GM08714 (cell line): ENCODE results near the gene BIRC5.
"Not testable (repeated sequence)": the region's sequence is repeated elsewhere in the genome, so short reads cannot be mapped to it uniquely, and the experiment has no call there.

Experiments used
- H3K4me3 ChIP-seq: fragments of 200-500 bp; sonication (Bioruptor generic); 2 replicates; pipeline ENCODE4 v1.5.1; 2014; ENCODE audit warnings: mild to moderate bottlenecking, low read length, inconsistent platforms
- ZNF274 ChIP-seq: IDR thresholded peaks from 2 replicates; pipeline ENCODE4 v1.6.1; 2012; ENCODE audit warnings: mild to moderate bottlenecking, low read depth, low read length

BIRC5 gene

DNA sequence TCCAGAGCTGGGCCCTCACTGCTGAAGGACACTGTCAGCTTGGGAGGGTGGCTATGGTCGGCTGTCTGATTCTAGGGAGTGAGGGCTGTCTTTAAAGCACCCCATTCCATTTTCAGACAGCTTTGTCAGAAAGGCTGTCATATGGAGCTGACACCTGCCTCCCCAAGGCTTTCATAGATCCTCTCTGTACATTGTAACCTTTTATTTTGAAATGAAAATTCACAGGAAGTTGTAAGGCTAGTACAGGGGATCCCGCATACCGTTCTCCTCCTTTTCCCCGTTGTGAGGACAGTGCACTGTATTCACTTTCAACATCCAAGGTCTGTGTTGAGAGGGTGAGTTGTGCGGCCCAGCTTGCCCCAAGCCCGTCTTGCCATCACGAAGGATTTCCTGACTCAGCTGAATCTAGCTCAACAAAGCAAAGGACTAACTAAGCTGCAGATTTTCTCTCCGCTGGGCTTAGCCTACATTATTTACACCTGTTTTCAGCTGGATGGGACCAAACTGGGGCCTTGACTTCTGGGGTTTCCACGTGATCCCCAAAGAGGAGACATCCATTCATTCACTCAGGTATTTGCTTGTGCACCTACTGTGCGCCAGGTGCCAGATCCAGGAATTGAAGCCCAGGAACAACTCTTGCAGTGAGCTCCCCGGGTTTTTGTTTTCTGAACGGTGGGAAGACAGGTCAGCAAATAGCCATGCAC, 12.2 kb downstream of the BIRC5 start:
- no peak for TF ChIP-seq ZNF274
- H3K4me3 ChIP-seq: no peak overlapping the region

DNA sequence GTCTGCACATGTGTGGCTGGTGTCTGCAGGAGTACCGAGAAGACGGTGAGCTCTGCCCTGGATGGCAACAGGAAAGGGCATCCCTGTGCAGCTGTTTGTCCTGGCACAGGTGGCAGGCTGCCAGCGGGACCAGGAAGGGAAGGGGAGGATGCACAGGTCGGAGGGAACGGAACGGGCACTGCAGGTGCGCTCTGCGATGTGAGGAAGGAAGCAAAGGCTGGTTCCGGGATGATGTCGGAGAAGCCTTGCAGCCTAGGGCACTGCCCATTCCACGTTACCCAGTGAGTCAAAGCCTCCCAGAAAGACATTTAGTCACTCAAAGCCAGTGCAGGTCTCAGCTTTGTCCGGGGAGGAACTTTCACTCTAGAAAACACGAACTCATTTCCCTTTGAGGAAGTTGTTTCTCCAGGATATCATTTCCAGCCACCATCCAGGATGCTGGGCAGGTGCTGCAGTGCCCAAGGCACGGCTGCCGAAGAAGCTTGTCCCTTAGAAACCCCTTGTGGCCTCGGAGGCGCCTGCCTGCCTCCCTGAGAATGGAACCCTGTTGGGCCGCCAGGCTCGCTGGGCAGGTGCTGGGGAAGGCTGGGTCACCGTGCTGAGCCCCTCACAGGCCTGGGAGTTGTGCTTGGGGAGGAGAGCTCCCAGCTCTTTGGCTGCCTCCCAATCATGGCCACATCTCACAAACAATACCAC, 12.9 kb downstream of the BIRC5 start:
- H3K4me3 ChIP-seq: no peak overlapping the region
- no peak for TF ChIP-seq ZNF274

DNA sequence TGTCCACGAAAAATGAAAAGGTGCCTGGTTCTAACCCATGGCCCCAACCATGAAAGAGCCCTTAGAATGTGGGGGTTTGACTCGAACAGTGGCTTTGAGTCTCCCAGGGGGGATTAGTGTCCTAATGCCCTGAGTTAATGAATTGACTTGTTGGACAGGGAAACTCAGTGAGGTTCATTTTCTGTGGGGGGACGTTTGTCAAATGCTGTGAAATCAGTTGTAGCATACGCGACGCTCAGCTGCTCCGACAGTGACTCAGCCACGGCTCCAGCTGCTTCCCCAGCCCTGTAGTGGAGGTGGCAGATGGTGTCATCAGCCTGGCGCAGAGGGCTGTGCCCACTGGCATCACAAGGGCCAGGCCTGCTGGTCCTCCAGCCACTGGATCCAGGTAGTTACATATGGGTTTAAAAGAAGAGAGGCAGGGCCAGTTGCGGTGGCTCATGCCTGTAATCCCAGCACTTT, 13.4 kb downstream of the BIRC5 start:
- no peak for TF ChIP-seq ZNF274
- no peak overlapping the region for H3K4me3 ChIP-seq

DNA sequence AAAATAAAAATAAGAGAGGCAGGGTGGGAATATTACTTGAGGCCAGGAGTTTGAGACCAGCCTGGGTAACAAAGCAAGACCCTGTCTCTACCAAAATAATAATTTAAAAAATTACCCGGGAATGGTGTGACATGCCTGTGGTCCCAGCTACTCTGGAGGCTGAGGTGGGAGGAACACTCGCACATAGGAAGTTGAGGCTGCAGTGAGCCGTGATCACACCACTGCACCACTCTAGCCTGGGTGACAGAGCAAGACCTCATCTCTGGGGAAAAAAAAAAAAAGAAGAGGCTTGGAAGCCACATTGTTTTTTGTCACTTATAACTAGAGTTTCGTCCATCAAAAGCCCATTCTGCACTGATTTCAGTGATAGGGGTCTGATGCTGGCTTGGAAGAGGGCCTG, 14.1 kb downstream of the BIRC5 start:
- no peak for TF ChIP-seq ZNF274
- H3K4me3 ChIP-seq: no peak overlapping the region

DNA sequence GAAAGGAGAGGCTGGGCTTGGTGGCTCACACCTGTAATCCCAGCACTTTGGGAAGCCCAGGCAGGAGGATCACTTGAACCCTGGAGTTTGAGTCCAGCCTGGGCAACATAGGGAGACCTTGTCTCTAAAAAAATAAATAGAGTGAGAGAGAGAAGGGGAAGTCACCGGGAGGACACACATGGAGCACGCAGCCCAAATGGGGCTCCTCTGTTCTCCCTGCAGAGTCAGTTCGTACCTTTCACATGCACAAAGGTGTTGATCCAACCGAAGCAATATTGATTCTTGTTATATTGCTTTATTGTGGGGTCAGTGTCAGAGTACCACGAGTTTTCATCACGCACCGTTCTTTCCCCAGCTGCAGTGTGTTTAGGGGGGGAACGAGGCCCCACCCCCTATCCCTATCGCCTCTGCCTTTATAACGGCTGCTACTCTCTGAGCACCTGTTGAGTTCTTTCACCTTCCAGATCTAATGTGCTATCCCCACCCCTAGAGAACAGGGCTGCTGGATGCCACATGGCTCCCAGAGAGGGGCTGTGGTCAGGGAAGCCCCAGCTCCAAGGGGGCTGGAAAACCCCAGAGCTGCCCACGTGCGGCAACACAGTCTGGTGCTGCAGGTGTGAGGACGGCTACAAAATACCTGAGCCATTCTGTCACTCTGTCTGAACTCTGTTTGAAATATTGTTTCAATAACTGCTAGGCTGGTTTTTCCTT, 16.4 kb downstream of the BIRC5 start:
- TF ChIP-seq ZNF274: no peak
- no peak overlapping the region for H3K4me3 ChIP-seq

DNA sequence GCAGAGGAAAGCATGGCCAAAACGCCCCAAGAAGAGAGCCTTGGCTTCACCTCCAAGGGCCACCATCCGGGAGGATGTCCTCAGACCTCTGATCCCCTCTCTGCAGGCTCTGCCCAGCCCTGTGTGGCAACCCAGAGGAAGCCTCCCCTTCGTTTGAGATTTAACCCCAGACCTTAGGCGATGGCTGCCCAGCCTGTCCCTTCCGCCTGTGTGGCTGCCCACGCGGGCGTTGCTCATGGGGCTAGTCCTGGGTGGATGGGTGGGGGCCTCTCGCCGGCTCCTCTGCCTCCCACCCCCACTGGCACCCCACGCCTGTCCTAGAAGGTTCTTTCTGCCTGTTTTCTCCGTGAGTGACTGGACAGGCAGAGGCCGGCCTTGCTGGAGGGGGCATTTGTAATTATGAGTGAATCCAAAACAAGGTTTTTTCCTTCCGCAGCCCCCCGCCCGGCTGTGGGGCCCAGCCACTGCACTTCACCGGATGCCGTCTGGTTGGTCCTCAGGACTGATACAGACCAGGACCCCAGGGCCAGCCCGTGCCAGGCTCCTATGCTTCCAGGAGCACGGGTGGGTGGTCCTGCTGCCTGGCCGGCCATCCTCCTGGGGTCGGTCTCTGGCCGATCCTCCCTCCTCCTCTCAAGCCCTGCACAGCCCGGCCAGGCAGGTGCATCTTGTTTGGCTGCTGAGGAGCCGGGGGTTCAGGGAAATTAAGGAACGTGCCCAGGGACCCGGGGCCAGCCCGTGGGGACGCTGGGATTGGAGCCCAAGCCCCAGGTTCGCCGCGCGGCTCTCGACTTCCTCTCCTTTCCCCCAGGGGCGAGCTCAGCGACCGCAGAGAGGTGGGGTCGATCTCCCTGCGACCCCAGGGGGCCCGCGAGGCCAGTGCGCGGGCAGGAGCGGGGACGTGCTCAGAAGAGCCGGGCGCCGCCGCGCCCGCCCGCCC, 17.2 kb downstream of the BIRC5 start, which contains the start of gene TMEM235:
Gene TMEM235, plus strand, starts transcription at position 636 of the 940 bp plus-strand sequence. CDS start 393 bp downstream, outside the sequence.
- TF ChIP-seq ZNF274: no peak
- no peak within 1 kb of the TSS for H3K4me3 ChIP-seq

DNA sequence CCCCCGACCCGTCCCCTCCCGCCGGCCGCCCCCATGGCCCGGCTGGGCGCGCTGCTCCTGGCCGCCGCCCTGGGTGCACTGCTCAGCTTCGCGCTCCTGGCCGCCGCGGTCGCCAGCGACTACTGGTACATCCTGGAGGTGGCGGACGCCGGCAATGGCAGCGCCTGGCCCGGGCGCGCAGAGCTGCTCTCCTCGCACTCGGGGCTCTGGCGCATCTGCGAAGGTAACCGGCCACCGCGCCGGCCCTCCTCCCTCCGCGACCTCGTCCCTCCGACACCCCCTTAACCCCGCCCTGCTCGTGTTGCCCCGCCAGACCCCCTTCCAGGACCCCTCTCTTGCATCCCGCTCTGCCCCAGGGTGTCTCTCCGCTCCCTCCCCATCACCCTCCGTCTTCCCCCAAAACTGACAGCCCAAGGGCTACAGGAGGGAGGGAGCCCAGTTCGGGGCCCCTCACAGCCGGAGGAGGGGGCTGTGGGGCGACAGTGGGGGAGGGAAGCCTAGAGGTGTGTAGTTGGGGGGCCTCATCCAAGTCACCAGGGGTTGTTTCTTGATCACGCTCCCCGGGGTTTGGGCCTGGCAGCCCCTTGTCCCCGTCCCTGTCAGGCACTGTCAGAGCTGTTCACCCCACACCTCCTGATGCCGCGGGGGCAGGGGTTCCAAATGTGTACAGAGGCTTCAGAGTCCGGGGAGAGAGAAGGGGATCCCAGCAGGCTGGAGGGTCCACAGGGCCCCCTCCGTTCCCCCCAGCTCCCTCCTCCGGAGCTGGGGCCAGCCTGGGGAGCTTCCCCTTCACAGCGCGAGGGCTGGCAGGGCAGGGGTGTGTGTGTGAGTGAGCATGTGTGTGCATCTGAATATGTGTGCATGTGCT, 18.2 kb downstream of the BIRC5 start:
- no peak for TF ChIP-seq ZNF274
- H3K4me3 ChIP-seq: no peak overlapping the region

DNA sequence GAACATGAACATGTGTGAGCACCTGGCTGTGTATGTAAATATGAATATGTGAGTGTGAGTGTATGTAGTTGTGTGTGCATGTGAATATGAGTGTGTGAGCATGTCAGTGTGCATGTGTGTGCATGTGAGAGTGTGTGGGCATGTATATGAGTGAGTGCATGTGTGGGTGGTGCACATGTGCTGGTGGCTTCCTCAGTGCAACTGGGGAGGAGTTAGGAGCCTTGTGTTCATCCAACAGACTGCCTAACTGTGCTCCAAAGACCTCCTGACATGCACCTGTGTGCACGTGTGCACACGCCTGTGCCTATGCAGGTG, 18.8 kb downstream of the BIRC5 start:
- H3K4me3 ChIP-seq: no peak overlapping the region
- TF ChIP-seq ZNF274: no peak

DNA sequence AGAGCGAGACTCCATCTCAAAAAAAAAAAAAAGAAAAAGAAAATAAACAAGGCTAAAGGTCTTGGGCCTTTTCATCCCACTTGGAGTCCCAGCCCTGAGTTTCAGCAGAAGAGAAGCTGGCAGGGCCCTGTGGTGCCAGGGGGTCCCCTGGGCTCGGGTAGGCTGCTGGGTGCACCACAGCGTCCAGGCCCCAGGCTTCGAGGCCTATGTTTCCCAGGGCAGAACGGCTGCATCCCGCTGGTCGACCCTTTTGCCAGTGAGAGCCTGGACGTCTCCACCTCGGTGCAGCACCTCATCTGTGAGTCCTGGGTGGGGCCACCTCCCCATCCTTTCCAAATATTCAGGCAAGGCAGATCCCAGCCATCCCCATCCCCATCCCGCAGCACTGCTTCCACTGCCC, 19.6 kb downstream of the BIRC5 start:
- no peak overlapping the region for H3K4me3 ChIP-seq
- TF ChIP-seq ZNF274: no peak

DNA sequence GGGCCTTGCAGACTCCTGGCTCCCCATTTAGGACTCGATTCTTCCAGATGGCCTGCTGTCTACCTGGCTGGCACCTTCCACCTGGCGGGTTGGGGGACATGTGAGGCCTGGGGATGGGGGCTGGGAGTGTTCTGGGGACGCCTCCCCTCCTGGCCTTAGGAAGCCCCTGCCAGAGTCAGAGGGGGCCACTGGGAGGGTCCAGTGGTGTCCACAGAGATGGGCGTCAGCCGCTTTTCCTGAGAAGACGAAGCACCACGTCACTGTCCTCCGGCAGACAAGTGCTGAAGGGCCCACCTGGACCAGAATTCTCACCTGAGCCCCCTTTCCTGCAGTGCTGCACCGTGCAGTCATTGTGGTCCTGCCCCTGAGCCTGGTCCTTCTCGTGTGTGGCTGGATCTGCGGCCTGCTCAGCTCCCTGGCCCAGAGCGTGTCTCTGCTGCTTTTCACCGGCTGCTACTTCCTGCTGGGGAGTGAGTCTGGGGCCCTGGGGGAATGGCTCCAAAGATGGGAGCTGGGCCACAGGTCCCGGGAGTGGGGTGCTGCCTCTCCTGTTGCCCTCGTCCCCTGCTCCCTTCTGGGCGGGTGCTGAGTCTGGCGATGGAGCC, 20.3 kb downstream of the BIRC5 start:
- no peak for TF ChIP-seq ZNF274

DNA sequence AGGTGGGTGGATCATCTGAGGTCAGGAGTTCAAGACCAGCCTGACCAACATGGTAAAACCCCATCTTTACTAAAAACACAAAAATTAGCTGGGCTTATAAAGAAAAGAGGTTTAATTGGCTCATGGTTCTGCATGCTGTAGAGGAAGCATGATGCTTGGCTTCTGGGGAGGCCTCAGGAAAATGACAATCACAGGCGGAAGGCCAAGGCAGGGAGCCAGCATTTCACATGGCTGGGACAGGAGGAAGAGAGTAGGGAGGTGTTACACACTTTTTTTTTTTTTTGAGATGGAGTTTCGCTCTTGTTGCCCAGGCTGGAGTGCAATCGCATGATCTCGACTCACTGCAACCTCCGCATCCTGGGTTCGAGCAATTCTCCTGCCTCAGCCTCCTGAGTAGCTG, 21.0 kb downstream of the BIRC5 start:
- H3K4me3 ChIP-seq: not testable (repeated sequence)

More for the DNA sequence above, 20.3 kb downstream of the BIRC5 start:
- no peak overlapping the region for H3K4me3 ChIP-seq

DNA sequence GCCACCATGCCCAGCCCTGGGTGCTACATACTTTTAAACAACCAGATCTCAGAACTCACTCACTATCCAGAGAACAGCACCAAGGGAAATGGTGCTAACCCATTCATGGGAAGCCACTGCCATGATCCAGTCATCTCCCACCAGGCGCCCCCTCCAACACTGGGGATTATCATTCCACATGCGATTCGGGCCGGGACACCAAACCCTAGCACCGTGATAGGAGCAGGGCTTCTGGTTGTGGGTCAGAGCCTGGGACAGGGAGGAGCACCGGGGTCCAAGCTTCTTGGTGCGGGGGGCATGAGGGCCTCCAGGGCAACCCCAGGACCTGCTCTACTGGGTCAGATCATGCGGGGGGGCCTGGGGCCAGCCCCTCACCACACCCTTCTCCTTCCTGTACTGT, 21.8 kb downstream of the BIRC5 start:
- no peak overlapping the region for H3K4me3 ChIP-seq
- no peak for TF ChIP-seq ZNF274
